GM23338 (cell line): Measurements from ENCODE around the gene SIGLEC7. TPM values are rescaled to one million over a fixed set of nuclear protein-coding genes. Genes with fewer than 3 reads are reported as not detected.

ENCODE experiments used
- ATAC-seq: fragments of 200-7000 bp; cut with Tn5 transposase; 3 replicates; pipeline ENCODE4 v1.9.1; 2020
- DNase-seq: peaks from one replicate; pipeline ENCODE4 v3.0.0-alpha.2; 2015; ENCODE audit warnings: low spot score
- H2AFZ ChIP-seq: fragments of 200-600 bp; sonication (generic); 2 replicates; pipeline ENCODE4 v1.8.0; 2016; ENCODE audit warnings: antibody characterized with exemption, mild to moderate bottlenecking, moderate library complexity
- H3F3A ChIP-seq: fragments of 200-600 bp; sonication (generic); replicated peaks from 2 replicates; pipeline ENCODE4 v1.8.0; 2017; ENCODE audit warnings: antibody characterized with exemption, mixed run types, low read depth
- H3K27ac ChIP-seq: fragments of 200-600 bp; sonication (generic); 2 replicates; pipeline ENCODE4 v1.6.1; 2016; ENCODE audit warnings: low read depth
- H3K27me3 ChIP-seq: fragments of 200-600 bp; sonication (generic); 2 replicates; pipeline ENCODE4 v1.8.0; 2016; ENCODE audit warnings: mild to moderate bottlenecking, mixed run types, moderate library complexity; ENCODE audit not compliant: insufficient read depth
- H3K36me3 ChIP-seq: fragments of 200-600 bp; sonication (generic); 2 replicates; pipeline ENCODE4 v1.8.0; 2016; ENCODE audit warnings: mild to moderate bottlenecking; ENCODE audit not compliant: insufficient read depth
- H3K4me1 ChIP-seq: fragments of 200-600 bp; sonication (generic); 2 replicates; pipeline ENCODE4 v1.8.0; 2016; ENCODE audit warnings: mild to moderate bottlenecking, moderate library complexity; ENCODE audit not compliant: insufficient read depth
- H3K4me2 ChIP-seq: fragments of 200-600 bp; sonication (generic); 2 replicates; pipeline ENCODE4 v1.7.1; 2017; ENCODE audit warnings: mixed run types
- H3K4me3 ChIP-seq: fragments of 200-600 bp; sonication (generic); 2 replicates; pipeline ENCODE4 v1.6.1; 2016; ENCODE audit warnings: mixed run types
- H3K79me2 ChIP-seq: fragments of 200-600 bp; sonication (generic); replicated peaks from 2 replicates; pipeline ENCODE4 v1.8.0; 2017; ENCODE audit warnings: mild to moderate bottlenecking; ENCODE audit not compliant: insufficient read depth
- H3K9me2 ChIP-seq: fragments of 200-600 bp; sonication (generic); 2 replicates; pipeline ENCODE4 v1.8.0; 2017; ENCODE audit not compliant: insufficient read depth
- H4K20me1 ChIP-seq: fragments of 200-600 bp; sonication (generic); replicated peaks from 2 replicates; pipeline ENCODE4 v1.8.0; 2017; ENCODE audit warnings: mild to moderate bottlenecking; ENCODE audit not compliant: insufficient read depth
- H3K27ac Mint-ChIP-seq: 2 replicates; pipeline ENCODE4 v1.8.0; 2020; ENCODE audit warnings: inconsistent platforms, mild to moderate bottlenecking, moderate library complexity, mixed read lengths
- H3K27me3 Mint-ChIP-seq: 3 replicates; pipeline ENCODE4 v1.8.0; 2022; ENCODE audit warnings: low read depth, mild to moderate bottlenecking, moderate library complexity, mixed read lengths, inconsistent platforms; ENCODE audit not compliant: insufficient read depth, poor library complexity
- H3K36me3 Mint-ChIP-seq: 3 replicates; pipeline ENCODE4 v1.8.0; 2021; ENCODE audit warnings: low read depth, mild to moderate bottlenecking, inconsistent platforms, moderate library complexity, mixed read lengths
- H3K4me1 Mint-ChIP-seq: 3 replicates; pipeline ENCODE4 v1.8.0; 2020; ENCODE audit warnings: mild to moderate bottlenecking, inconsistent platforms, mixed read lengths
- H3K4me3 Mint-ChIP-seq: 3 replicates; pipeline ENCODE4 v1.8.0; 2021; ENCODE audit warnings: moderate library complexity, mild to moderate bottlenecking, inconsistent platforms, mixed read lengths
- H3K9me3 Mint-ChIP-seq: 3 replicates; pipeline ENCODE4 v1.8.0; 2020; ENCODE audit warnings: moderate library complexity, mild to moderate bottlenecking, inconsistent platforms, mixed read lengths
- CREB1 ChIP-seq: fragments of 250-450 bp; sonication (Bioruptor Pico); IDR thresholded peaks from 2 replicates; pipeline ENCODE4 v1.5.0; 2020; ENCODE audit warnings: low read depth, mild to moderate bottlenecking, moderate library complexity
- EZH2 ChIP-seq: fragments of 200-600 bp; sonication (generic); IDR thresholded peaks from one replicate; pipeline ENCODE4 v1.8.0; 2017; ENCODE audit warnings: antibody characterized with exemption, mild to moderate bottlenecking, low read depth; ENCODE audit not compliant: unreplicated experiment
- EZH2phosphoT487 ChIP-seq: fragments of 200-600 bp; sonication (generic); IDR thresholded peaks from one replicate; pipeline ENCODE4 v1.8.1; 2018; ENCODE audit warnings: antibody characterized with exemption; ENCODE audit not compliant: unreplicated experiment
- JUNB ChIP-seq: IDR thresholded peaks from one replicate; pipeline ENCODE4 v1.6.1; 2016; ENCODE audit warnings: antibody characterized with exemption; ENCODE audit not compliant: unreplicated experiment
- NANOG ChIP-seq: IDR thresholded peaks from 2 replicates; pipeline ENCODE4 v1.6.1; 2016; ENCODE audit warnings: antibody characterized with exemption, borderline replicate concordance
- POLR2AphosphoS5 ChIP-seq: IDR thresholded peaks from 2 replicates; pipeline ENCODE4 v1.6.1; 2016; ENCODE audit warnings: antibody characterized with exemption, low read depth
- STAT1 ChIP-seq: IDR thresholded peaks from one replicate; pipeline ENCODE4 v1.6.1; 2016; ENCODE audit warnings: antibody characterized with exemption; ENCODE audit not compliant: unreplicated experiment
- ZNF114 ChIP-seq: fragments of 250-450 bp; sonication (Bioruptor Pico); IDR thresholded peaks from 2 replicates; pipeline ENCODE4 v1.5.0; 2020; ENCODE audit warnings: mild to moderate bottlenecking, moderate library complexity
- ZNF331 ChIP-seq: fragments of 250-450 bp; sonication (Bioruptor Pico); IDR thresholded peaks from 2 replicates; pipeline ENCODE4 v1.5.0; 2020; ENCODE audit warnings: low read depth, mild to moderate bottlenecking, moderate library complexity
- polyA plus RNA-seq: library from polyadenylated mRNA; unstranded; fragments of >200 nt; fragmentation: Nextera tagmentation; extraction: Ambion mirVana; gene quantifications from 2 replicates; pipeline ENCODE4 v1.2.1, GENCODE V29; 2016
- total RNA-seq: library from RNA; depleted of rRNA; stranded (reverse); fragments of >200 nt; shearing (Covaris generic); gene quantifications from 2 replicates; pipeline ENCODE4 v1.2.3, GENCODE V29; 2014
- TF ChIP-seq, protein P1 (sequence below): IDR thresholded peaks from one replicate; pipeline ENCODE4 v1.6.1; 2018; ENCODE audit warnings: antibody characterized with exemption; ENCODE audit not compliant: unreplicated experiment
- TF ChIP-seq, protein P2 (sequence below): fragments of 250-450 bp; sonication (Bioruptor Pico); IDR thresholded peaks from 2 replicates; pipeline ENCODE4 v1.5.0; 2020; ENCODE audit warnings: mild to moderate bottlenecking, moderate library complexity
- TF ChIP-seq, protein P3 (sequence below), 2 experiments: fragments of 200-600 bp in 1 of 2; sonication (generic) in 1 of 2; conservative IDR thresholded peaks; 2 replicates each; pipeline versions ENCODE4 v1.5.1 to v1.6.1; 2016 to 2017; ENCODE audit warnings: antibody characterized with exemption in 2 of 2, low read depth in 2 of 2, mild to moderate bottlenecking in 2 of 2, moderate library complexity in 1 of 2
- TF ChIP-seq, protein P4 (sequence below): IDR thresholded peaks from 2 replicates; pipeline ENCODE4 v1.6.1; 2016; ENCODE audit warnings: antibody characterized with exemption

SIGLEC7 gene
- total and polyA plus RNA-seq, 2 experiments from 2014 or later = not detected

DNA sequence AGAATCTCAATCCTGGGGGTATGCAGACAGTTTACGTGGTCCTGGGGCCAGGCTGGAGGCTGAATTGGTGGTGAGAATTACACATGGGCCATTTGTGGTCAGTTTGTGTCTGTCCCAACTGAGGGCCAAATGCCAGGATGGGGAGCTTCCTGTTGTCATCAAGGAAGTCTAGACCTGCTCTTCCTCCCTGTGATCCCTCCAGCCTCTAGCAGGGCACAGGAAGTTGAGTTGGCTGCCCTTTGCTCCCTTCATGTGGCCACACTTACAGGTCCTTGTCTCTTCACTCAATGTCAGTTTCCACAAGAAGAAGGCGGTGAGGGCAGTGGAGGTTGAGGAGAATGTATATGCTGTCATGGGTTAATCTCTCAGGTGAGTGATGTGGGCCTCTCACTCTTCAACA lies 30.1 kb downstream of the SIGLEC7 start:
- DNase-seq (no peak), ATAC-seq (no peak)
- Mint-ChIP-seq H3K27me3 (peaks cover 4% of the 10 kb centered on the region), H3K36me3 (peaks cover 11% of the 10 kb centered on the region; the same call in 2 of the 3 replicates), H3K27ac (no peak overlapping the region), H3K4me3 (no peak overlapping the region), H3K9me3 (peaks cover 25% of the 10 kb centered on the region), H3K4me1 (no peaks in the 10 kb centered on the region)
- Histone ChIP-seq H3K36me3 (no peaks in the 10 kb centered on the region), H3K4me3 (no peak overlapping the region), H2AFZ (no peak overlapping the region), H3K27ac (no peak overlapping the region), H3K4me2 (no peak overlapping the region), H4K20me1 (no peaks in the 10 kb centered on the region), H3F3A (no peaks in the 10 kb centered on the region), H3K4me1 (no peaks in the 10 kb centered on the region), H3K9me2 (no peaks in the 10 kb centered on the region), H3K27me3 (no peaks in the 10 kb centered on the region), H3K79me2 (no peaks in the 10 kb centered on the region)
- no peak for TF ChIP-seq EZH2phosphoT487
- TF ChIP-seq POLR2AphosphoS5 = no peak
- TF ChIP-seq ZNF114 (CRISPR knock-in tag) = no peak
- TF ChIP-seq EZH2 = no peak
- no peak for TF ChIP-seq ZNF331
- TF ChIP-seq, protein P1, sequence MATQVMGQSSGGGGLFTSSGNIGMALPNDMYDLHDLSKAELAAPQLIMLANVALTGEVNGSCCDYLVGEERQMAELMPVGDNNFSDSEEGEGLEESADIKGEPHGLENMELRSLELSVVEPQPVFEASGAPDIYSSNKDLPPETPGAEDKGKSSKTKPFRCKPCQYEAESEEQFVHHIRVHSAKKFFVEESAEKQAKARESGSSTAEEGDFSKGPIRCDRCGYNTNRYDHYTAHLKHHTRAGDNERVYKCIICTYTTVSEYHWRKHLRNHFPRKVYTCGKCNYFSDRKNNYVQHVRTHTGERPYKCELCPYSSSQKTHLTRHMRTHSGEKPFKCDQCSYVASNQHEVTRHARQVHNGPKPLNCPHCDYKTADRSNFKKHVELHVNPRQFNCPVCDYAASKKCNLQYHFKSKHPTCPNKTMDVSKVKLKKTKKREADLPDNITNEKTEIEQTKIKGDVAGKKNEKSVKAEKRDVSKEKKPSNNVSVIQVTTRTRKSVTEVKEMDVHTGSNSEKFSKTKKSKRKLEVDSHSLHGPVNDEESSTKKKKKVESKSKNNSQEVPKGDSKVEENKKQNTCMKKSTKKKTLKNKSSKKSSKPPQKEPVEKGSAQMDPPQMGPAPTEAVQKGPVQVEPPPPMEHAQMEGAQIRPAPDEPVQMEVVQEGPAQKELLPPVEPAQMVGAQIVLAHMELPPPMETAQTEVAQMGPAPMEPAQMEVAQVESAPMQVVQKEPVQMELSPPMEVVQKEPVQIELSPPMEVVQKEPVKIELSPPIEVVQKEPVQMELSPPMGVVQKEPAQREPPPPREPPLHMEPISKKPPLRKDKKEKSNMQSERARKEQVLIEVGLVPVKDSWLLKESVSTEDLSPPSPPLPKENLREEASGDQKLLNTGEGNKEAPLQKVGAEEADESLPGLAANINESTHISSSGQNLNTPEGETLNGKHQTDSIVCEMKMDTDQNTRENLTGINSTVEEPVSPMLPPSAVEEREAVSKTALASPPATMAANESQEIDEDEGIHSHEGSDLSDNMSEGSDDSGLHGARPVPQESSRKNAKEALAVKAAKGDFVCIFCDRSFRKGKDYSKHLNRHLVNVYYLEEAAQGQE = no peak
- TF ChIP-seq NANOG = no peak
- TF ChIP-seq, protein P2, sequence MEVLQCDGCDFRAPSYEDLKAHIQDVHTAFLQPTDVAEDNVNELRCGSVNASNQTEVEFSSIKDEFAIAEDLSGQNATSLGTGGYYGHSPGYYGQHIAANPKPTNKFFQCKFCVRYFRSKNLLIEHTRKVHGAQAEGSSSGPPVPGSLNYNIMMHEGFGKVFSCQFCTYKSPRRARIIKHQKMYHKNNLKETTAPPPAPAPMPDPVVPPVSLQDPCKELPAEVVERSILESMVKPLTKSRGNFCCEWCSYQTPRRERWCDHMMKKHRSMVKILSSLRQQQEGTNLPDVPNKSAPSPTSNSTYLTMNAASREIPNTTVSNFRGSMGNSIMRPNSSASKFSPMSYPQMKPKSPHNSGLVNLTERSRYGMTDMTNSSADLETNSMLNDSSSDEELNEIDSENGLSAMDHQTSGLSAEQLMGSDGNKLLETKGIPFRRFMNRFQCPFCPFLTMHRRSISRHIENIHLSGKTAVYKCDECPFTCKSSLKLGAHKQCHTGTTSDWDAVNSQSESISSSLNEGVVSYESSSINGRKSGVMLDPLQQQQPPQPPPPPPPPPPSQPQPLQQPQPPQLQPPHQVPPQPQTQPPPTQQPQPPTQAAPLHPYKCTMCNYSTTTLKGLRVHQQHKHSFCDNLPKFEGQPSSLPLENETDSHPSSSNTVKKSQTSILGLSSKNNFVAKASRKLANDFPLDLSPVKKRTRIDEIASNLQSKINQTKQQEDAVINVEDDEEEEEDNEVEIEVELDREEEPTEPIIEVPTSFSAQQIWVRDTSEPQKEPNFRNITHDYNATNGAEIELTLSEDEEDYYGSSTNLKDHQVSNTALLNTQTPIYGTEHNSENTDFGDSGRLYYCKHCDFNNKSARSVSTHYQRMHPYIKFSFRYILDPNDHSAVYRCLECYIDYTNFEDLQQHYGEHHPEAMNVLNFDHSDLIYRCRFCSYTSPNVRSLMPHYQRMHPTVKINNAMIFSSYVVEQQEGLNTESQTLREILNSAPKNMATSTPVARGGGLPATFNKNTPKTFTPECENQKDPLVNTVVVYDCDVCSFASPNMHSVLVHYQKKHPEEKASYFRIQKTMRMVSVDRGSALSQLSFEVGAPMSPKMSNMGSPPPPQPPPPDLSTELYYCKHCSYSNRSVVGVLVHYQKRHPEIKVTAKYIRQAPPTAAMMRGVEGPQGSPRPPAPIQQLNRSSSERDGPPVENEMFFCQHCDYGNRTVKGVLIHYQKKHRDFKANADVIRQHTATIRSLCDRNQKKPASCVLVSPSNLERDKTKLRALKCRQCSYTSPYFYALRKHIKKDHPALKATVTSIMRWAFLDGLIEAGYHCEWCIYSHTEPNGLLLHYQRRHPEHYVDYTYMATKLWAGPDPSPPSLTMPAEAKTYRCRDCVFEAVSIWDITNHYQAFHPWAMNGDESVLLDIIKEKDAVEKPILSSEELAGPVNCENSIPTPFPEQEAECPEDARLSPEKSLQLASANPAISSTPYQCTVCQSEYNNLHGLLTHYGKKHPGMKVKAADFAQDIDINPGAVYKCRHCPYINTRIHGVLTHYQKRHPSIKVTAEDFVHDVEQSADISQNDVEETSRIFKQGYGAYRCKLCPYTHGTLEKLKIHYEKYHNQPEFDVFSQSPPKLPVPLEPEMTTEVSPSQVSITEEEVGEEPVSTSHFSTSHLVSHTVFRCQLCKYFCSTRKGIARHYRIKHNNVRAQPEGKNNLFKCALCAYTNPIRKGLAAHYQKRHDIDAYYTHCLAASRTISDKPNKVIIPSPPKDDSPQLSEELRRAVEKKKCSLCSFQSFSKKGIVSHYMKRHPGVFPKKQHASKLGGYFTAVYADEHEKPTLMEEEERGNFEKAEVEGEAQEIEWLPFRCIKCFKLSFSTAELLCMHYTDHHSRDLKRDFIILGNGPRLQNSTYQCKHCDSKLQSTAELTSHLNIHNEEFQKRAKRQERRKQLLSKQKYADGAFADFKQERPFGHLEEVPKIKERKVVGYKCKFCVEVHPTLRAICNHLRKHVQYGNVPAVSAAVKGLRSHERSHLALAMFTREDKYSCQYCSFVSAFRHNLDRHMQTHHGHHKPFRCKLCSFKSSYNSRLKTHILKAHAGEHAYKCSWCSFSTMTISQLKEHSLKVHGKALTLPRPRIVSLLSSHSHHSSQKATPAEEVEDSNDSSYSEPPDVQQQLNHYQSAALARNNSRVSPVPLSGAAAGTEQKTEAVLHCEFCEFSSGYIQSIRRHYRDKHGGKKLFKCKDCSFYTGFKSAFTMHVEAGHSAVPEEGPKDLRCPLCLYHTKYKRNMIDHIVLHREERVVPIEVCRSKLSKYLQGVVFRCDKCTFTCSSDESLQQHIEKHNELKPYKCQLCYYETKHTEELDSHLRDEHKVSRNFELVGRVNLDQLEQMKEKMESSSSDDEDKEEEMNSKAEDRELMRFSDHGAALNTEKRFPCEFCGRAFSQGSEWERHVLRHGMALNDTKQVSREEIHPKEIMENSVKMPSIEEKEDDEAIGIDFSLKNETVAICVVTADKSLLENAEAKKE = no peak
- TF ChIP-seq STAT1 = no peak
- TF ChIP-seq, protein P3, sequence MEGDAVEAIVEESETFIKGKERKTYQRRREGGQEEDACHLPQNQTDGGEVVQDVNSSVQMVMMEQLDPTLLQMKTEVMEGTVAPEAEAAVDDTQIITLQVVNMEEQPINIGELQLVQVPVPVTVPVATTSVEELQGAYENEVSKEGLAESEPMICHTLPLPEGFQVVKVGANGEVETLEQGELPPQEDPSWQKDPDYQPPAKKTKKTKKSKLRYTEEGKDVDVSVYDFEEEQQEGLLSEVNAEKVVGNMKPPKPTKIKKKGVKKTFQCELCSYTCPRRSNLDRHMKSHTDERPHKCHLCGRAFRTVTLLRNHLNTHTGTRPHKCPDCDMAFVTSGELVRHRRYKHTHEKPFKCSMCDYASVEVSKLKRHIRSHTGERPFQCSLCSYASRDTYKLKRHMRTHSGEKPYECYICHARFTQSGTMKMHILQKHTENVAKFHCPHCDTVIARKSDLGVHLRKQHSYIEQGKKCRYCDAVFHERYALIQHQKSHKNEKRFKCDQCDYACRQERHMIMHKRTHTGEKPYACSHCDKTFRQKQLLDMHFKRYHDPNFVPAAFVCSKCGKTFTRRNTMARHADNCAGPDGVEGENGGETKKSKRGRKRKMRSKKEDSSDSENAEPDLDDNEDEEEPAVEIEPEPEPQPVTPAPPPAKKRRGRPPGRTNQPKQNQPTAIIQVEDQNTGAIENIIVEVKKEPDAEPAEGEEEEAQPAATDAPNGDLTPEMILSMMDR (conservative IDR thresholded peaks at IDR 0.05; ENCODE audit: low read depth in 2 of 2) = no peak
- TF ChIP-seq, protein P4, sequence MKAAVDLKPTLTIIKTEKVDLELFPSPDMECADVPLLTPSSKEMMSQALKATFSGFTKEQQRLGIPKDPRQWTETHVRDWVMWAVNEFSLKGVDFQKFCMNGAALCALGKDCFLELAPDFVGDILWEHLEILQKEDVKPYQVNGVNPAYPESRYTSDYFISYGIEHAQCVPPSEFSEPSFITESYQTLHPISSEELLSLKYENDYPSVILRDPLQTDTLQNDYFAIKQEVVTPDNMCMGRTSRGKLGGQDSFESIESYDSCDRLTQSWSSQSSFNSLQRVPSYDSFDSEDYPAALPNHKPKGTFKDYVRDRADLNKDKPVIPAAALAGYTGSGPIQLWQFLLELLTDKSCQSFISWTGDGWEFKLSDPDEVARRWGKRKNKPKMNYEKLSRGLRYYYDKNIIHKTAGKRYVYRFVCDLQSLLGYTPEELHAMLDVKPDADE = no peak
- no peak for TF ChIP-seq JUNB
- TF ChIP-seq CREB1 (CRISPR knock-in tag) = no peak
